GM23338 (cell line): ENCODE measurements around the gene TOLLIP.

Experiments used
- CREB1 ChIP-seq: fragments of 250-450 bp; sonication (Bioruptor Pico); IDR thresholded peaks from 2 replicates; pipeline ENCODE4 v1.5.0; 2020; ENCODE audit warnings: low read depth, mild to moderate bottlenecking, moderate library complexity
- EZH2 ChIP-seq: fragments of 200-600 bp; sonication (generic); IDR thresholded peaks from one replicate; pipeline ENCODE4 v1.8.0; 2017; ENCODE audit warnings: antibody characterized with exemption, mild to moderate bottlenecking, low read depth; ENCODE audit not compliant: unreplicated experiment
- EZH2phosphoT487 ChIP-seq: fragments of 200-600 bp; sonication (generic); IDR thresholded peaks from one replicate; pipeline ENCODE4 v1.8.1; 2018; ENCODE audit warnings: antibody characterized with exemption; ENCODE audit not compliant: unreplicated experiment
- POLR2AphosphoS5 ChIP-seq: IDR thresholded peaks from 2 replicates; pipeline ENCODE4 v1.6.1; 2016; ENCODE audit warnings: antibody characterized with exemption, low read depth
- STAT1 ChIP-seq: IDR thresholded peaks from one replicate; pipeline ENCODE4 v1.6.1; 2016; ENCODE audit warnings: antibody characterized with exemption; ENCODE audit not compliant: unreplicated experiment
- ZNF331 ChIP-seq: fragments of 250-450 bp; sonication (Bioruptor Pico); IDR thresholded peaks from 2 replicates; pipeline ENCODE4 v1.5.0; 2020; ENCODE audit warnings: low read depth, mild to moderate bottlenecking, moderate library complexity
- TF ChIP-seq, protein P1 (sequence below), 2 experiments: fragments of 200-600 bp in 1 of 2; sonication (generic) in 1 of 2; conservative IDR thresholded peaks; 2 replicates each; pipeline versions ENCODE4 v1.5.1 to v1.6.1; 2016 to 2017; ENCODE audit warnings: antibody characterized with exemption in 2 of 2, low read depth in 2 of 2, mild to moderate bottlenecking in 2 of 2, moderate library complexity in 1 of 2
- TF ChIP-seq, protein P2 (sequence below): IDR thresholded peaks from one replicate; pipeline ENCODE4 v1.6.1; 2018; ENCODE audit warnings: antibody characterized with exemption; ENCODE audit not compliant: unreplicated experiment

DNA sequence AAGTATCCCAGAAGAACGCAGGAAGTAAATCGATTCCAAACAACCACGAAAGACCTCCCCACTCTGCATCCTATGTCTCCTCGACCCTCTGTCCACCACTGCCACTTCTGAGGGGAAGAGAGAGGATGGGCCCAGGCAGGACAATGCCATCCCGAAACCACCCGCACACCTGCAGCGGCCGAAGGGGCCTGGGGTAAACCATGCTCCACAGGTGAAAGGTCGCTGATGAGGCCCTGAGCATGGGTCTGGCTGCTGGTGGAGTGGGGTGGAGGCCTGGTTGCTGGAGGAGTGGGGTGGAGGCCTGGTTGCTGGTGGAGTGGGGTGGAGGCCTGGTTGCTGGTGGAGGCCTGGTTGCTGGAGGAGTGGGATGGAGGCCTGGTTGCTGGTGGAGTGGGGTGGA lies 13.1 kb downstream of the TOLLIP start:
- TF ChIP-seq, protein P1, sequence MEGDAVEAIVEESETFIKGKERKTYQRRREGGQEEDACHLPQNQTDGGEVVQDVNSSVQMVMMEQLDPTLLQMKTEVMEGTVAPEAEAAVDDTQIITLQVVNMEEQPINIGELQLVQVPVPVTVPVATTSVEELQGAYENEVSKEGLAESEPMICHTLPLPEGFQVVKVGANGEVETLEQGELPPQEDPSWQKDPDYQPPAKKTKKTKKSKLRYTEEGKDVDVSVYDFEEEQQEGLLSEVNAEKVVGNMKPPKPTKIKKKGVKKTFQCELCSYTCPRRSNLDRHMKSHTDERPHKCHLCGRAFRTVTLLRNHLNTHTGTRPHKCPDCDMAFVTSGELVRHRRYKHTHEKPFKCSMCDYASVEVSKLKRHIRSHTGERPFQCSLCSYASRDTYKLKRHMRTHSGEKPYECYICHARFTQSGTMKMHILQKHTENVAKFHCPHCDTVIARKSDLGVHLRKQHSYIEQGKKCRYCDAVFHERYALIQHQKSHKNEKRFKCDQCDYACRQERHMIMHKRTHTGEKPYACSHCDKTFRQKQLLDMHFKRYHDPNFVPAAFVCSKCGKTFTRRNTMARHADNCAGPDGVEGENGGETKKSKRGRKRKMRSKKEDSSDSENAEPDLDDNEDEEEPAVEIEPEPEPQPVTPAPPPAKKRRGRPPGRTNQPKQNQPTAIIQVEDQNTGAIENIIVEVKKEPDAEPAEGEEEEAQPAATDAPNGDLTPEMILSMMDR (conservative IDR thresholded peaks at IDR 0.05; ENCODE audit: low read depth in 2 of 2): no peak
- no peak for TF ChIP-seq EZH2
- TF ChIP-seq EZH2phosphoT487: no peak
- TF ChIP-seq POLR2AphosphoS5: no peak
- TF ChIP-seq, protein P2, sequence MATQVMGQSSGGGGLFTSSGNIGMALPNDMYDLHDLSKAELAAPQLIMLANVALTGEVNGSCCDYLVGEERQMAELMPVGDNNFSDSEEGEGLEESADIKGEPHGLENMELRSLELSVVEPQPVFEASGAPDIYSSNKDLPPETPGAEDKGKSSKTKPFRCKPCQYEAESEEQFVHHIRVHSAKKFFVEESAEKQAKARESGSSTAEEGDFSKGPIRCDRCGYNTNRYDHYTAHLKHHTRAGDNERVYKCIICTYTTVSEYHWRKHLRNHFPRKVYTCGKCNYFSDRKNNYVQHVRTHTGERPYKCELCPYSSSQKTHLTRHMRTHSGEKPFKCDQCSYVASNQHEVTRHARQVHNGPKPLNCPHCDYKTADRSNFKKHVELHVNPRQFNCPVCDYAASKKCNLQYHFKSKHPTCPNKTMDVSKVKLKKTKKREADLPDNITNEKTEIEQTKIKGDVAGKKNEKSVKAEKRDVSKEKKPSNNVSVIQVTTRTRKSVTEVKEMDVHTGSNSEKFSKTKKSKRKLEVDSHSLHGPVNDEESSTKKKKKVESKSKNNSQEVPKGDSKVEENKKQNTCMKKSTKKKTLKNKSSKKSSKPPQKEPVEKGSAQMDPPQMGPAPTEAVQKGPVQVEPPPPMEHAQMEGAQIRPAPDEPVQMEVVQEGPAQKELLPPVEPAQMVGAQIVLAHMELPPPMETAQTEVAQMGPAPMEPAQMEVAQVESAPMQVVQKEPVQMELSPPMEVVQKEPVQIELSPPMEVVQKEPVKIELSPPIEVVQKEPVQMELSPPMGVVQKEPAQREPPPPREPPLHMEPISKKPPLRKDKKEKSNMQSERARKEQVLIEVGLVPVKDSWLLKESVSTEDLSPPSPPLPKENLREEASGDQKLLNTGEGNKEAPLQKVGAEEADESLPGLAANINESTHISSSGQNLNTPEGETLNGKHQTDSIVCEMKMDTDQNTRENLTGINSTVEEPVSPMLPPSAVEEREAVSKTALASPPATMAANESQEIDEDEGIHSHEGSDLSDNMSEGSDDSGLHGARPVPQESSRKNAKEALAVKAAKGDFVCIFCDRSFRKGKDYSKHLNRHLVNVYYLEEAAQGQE: no peak
- TF ChIP-seq ZNF331 (CRISPR knock-in tag): no peak
- no peak for TF ChIP-seq CREB1
- no peak for TF ChIP-seq STAT1
